CD8-positive, alpha-beta memory T cell (primary cell): Measurements from ENCODE around the gene UCP2. TPM values are rescaled to one million over a fixed set of nuclear protein-coding genes. Genes with fewer than 3 reads are reported as not detected.

Source experiments
- CTCF ChIA-PET: fragments of 350-600 bp; sonication (Branson Sonifier 250); formaldehyde crosslinking; loops from one replicate; lab custom pipeline; 2021; ENCODE audit warnings: antibody characterized with exemption; lab: Charles Lee
- POLR2A ChIA-PET: fragments of 350-600 bp; sonication (Branson Sonifier 250); formaldehyde crosslinking; loops from one replicate; lab custom pipeline; 2021; ENCODE audit warnings: antibody characterized with exemption; lab: Charles Lee
- DNase-seq, 5 donors: peaks; one replicate each; pipeline versions ENCODE4 v3.0.0 to v3.0.0-alpha.2; 2020 to 2022; ENCODE audit warnings: mixed read lengths in 1 of 5
- H3K27ac ChIP-seq: one replicate; pipeline ENCODE4 v1.7.0; 2013; ENCODE audit warnings: low read depth, mild to moderate bottlenecking, low read length, moderate library complexity
- H3K27me3 ChIP-seq: 2 replicates; pipeline ENCODE4 v1.7.0; 2013; ENCODE audit warnings: low read length, mild to moderate bottlenecking; ENCODE audit not compliant: insufficient read depth, poor library complexity, severe bottlenecking
- H3K36me3 ChIP-seq: 2 replicates; pipeline ENCODE4 v1.7.0; 2013; ENCODE audit warnings: mild to moderate bottlenecking, low read length, moderate library complexity; ENCODE audit not compliant: insufficient read depth
- H3K4me1 ChIP-seq: 2 replicates; pipeline ENCODE4 v1.7.0; 2013; ENCODE audit warnings: mild to moderate bottlenecking, low read length, moderate library complexity; ENCODE audit not compliant: insufficient read depth
- H3K4me3 ChIP-seq: 2 replicates; pipeline ENCODE4 v1.7.0; 2013; ENCODE audit warnings: mild to moderate bottlenecking, low read length
- H3K9me3 ChIP-seq: 2 replicates; pipeline ENCODE4 v1.7.0; 2013; ENCODE audit warnings: mild to moderate bottlenecking, low read length
- H3K27ac Mint-ChIP-seq, 8 donors: one replicate each; pipeline ENCODE4 v1.8.0; 2020 to 2021; ENCODE audit warnings: mixed read lengths in 8 of 8, mild to moderate bottlenecking in 6 of 8, inconsistent platforms in 3 of 8, moderate library complexity in 3 of 8
- H3K27me3 Mint-ChIP-seq, 2 donors: one replicate each; pipeline ENCODE4 v1.8.0; 2020 to 2021; ENCODE audit warnings: mixed read lengths in 2 of 2, mild to moderate bottlenecking in 1 of 2, moderate library complexity in 1 of 2
- H3K36me3 Mint-ChIP-seq, 3 donors: one replicate each; pipeline ENCODE4 v1.8.0; 2020 to 2021; ENCODE audit warnings: mixed read lengths in 3 of 3, inconsistent platforms in 1 of 3, mild to moderate bottlenecking in 1 of 3
- H3K4me1 Mint-ChIP-seq, 3 donors: one replicate each; pipeline ENCODE4 v1.8.0; 2020 to 2021; ENCODE audit warnings: mixed read lengths in 3 of 3, inconsistent platforms in 1 of 3, mild to moderate bottlenecking in 1 of 3
- H3K4me3 Mint-ChIP-seq, 7 donors: one replicate each; pipeline ENCODE4 v1.8.0; 2020 to 2021; ENCODE audit warnings: mixed read lengths in 7 of 7, mild to moderate bottlenecking in 6 of 7, moderate library complexity in 4 of 7, inconsistent platforms in 2 of 7
- H3K9me3 Mint-ChIP-seq, 5 donors: one replicate each; pipeline ENCODE4 v1.8.0; 2020 to 2022; ENCODE audit warnings: mixed read lengths in 5 of 5, mild to moderate bottlenecking in 3 of 5, moderate library complexity in 2 of 5, inconsistent platforms in 1 of 5
- polyA plus RNA-seq: library from polyadenylated mRNA; unstranded; fragments of 300-500 nt; fragmentation: Illumina TruSeq; gene quantifications from one replicate; pipeline ENCODE4 v1.2.3, GENCODE V29; 2021
- total RNA-seq, 2 experiments: library from RNA; stranded (reverse); gene quantifications; one replicate each; pipeline ENCODE4 v1.2.3, GENCODE V29; 2021

The UCP2 gene
- total and polyA plus RNA-seq, 3 experiments from 2014 or later, result 279 to 962 (median 295) TPM

DNA sequence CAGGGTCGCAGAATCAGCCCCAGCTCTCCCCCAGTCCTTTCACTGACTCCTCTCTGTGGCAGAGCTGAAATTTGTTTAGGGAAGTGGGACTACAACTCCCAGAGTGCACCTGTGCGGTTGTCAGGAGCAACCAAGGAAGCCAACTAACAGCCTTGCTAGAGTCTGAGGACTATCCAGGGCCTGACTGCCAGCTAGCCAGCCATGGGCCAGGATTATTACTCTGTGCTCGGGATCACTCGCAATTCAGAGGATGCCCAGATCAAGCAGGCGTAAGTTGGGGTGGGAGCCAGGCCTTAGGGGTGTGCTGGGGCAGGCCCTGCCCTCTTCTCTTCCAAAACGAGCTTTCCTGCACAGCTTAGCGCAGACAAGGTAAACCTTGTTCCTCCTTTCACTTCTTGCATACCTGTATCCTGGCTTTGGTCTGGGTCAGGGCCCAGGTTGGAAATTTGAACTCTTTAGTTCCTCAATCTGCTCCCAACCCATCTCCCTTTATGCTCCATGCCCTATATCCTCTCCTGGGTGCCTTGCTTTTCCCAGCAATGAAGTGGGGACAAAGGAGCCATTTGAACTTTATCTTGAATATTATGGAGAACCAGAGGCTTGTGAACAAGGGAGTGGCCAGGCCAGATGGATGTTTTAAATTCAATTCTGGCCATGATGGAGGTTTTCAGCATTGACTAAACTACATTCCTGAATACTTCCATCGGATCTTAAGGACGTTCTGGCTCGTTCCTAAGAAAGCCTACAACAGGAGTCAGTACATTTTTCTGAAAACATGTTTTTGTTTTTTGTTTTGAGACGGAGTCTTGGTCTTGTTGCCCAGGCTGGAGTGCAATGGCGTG, 31.6 kb downstream of the UCP2 start, which contains the start of gene DNAJB13:
DNAJB13 (plus strand) TSS at position 158 of the 842 bp plus-strand sequence; CDS start at position 202, 44 bp downstream.
- H3K27me3 Mint-ChIP-seq, result peaks cover 5 to 7% of the 10 kb centered on the region in 2 donors
- Histone ChIP-seq H3K27me3 (no peaks in the 10 kb centered on the region), H3K4me3 (no peak within 1 kb of the TSS), H3K36me3 (no peaks in the 10 kb centered on the region), H3K9me3 (no peaks in the 10 kb centered on the region), H3K4me1 (no peaks in the 10 kb centered on the region), H3K27ac (no peak within 1 kb of the TSS)
- no peak within 1 kb of the TSS for H3K4me3 Mint-ChIP-seq
- peaks cover 0 to 6% (median 4%) of the 10 kb centered on the region in 3 donors for H3K36me3 Mint-ChIP-seq
- H3K9me3 Mint-ChIP-seq, result no peaks in the 10 kb centered on the region
- ChIA-PET POLR2A (no interaction called here), CTCF (no interaction called here)
- H3K27ac Mint-ChIP-seq, result no peak within 1 kb of the TSS
- H3K4me1 Mint-ChIP-seq, result no peaks in the 10 kb centered on the region
- no peak for DNase-seq

DNA sequence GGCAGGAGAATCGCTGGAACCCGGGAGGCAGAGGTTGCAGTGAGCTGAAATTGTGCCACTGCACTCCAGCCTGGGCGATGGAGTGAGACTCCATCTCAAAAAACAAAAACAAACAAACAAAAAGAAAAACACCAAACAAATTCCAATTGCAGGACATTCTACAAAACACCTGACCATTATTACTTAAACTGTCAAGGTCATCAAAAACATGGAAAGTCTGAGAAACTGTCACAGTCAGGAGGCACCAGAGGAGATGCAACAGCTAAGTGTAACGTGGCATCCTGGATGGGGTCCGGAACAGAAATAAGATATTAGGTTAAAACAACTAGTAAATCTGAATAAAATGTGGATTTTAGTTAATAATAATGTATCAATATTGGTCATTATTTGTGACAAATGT, 32.7 kb downstream of the UCP2 start:
- peaks cover 2 to 5% of the 10 kb centered on the region in 2 donors for H3K27me3 Mint-ChIP-seq
- no peak for DNase-seq
- POLR2A ChIA-PET, result no interaction called here

GRCh38 chr11:73949246-73949645, 33.4 kb downstream of the UCP2 start:
- CTCF ChIA-PET, result no interaction called here
- Mint-ChIP-seq H3K27ac (no peak overlapping the region), H3K4me3 (no peak overlapping the region), H3K36me3 (peaks cover 0 to 4% (median 4%) of the 10 kb centered on the region in 3 donors), H3K9me3 (no peaks in the 10 kb centered on the region), H3K4me1 (no peaks in the 10 kb centered on the region), H3K27me3 (peaks cover 0 to 6% of the 10 kb centered on the region in 2 donors)
- no peak overlapping the region for H3K27ac ChIP-seq
- DNase-seq, result no peak
- H3K4me3 ChIP-seq, result no peak overlapping the region
- H3K36me3 ChIP-seq, result no peaks in the 10 kb centered on the region
- no peaks in the 10 kb centered on the region for H3K9me3 ChIP-seq
- H3K27me3 ChIP-seq, result no peaks in the 10 kb centered on the region
- POLR2A ChIA-PET, result no interaction called here
- H3K4me1 ChIP-seq, result no peaks in the 10 kb centered on the region

More for the DNA sequence above, 32.7 kb downstream of the UCP2 start:
- Mint-ChIP-seq H3K4me1 (no peaks in the 10 kb centered on the region), H3K27ac (no peak overlapping the region), H3K9me3 (no peaks in the 10 kb centered on the region), H3K4me3 (no peak overlapping the region), H3K36me3 (peaks cover 0 to 4% (median 4%) of the 10 kb centered on the region in 3 donors)
- Histone ChIP-seq H3K27me3 (no peaks in the 10 kb centered on the region), H3K9me3 (no peaks in the 10 kb centered on the region), H3K4me1 (no peaks in the 10 kb centered on the region), H3K4me3 (no peak overlapping the region), H3K36me3 (no peaks in the 10 kb centered on the region), H3K27ac (no peak overlapping the region)
- CTCF ChIA-PET, result no interaction called here

- Histone ChIP-seq H3K36me3 (no peaks in the 10 kb centered on the region), H3K4me1 (no peaks in the 10 kb centered on the region), H3K27me3 (no peaks in the 10 kb centered on the region), H3K4me3 (no peak overlapping the region), H3K9me3 (no peaks in the 10 kb centered on the region), H3K27ac (no peak overlapping the region)
- peaks cover 0 to 5% (median 4%) of the 10 kb centered on the region in 3 donors for H3K36me3 Mint-ChIP-seq
- no peak overlapping the region for H3K4me3 Mint-ChIP-seq
- ChIA-PET POLR2A (interaction anchor here (0.7 kb wide), 1 partner anchor 22 kb away, joined by 3 read pairs; no protein-coding TSS in a partner anchor), CTCF (no interaction called here)
- no peak for DNase-seq
- H3K27me3 Mint-ChIP-seq, result peaks cover 0 to 5% of the 10 kb centered on the region in 2 donors
- H3K9me3 Mint-ChIP-seq, result no peaks in the 10 kb centered on the region
- H3K4me1 Mint-ChIP-seq, result no peaks in the 10 kb centered on the region
- H3K27ac Mint-ChIP-seq, result peak overlapping the region in 1 of 8 donors; percentile 1
These were observed 35.7 kb downstream of the UCP2 start for GRCh38 chr11:73946798-73947458.

- peaks cover 2 to 13% (median 8%) of the 10 kb centered on the region in 3 donors for H3K36me3 Mint-ChIP-seq
- no peaks in the 10 kb centered on the region for H3K4me1 ChIP-seq
- peaks cover 0 to 5% of the 10 kb centered on the region in 2 donors for H3K27me3 Mint-ChIP-seq
- no peak overlapping the region for H3K4me3 ChIP-seq
- CTCF ChIA-PET, result no interaction called here
- no peak overlapping the region for H3K4me3 Mint-ChIP-seq
- no peaks in the 10 kb centered on the region for H3K9me3 Mint-ChIP-seq
- H3K27ac Mint-ChIP-seq, result no peak overlapping the region
- no peaks in the 10 kb centered on the region for H3K27me3 ChIP-seq
- no peaks in the 10 kb centered on the region for H3K9me3 ChIP-seq
- H3K4me1 Mint-ChIP-seq, result no peaks in the 10 kb centered on the region
- no peaks in the 10 kb centered on the region for H3K36me3 ChIP-seq
- DNase-seq, result no peak
- POLR2A ChIA-PET, result no interaction called here
- H3K27ac ChIP-seq, result no peak overlapping the region
These were observed 37.2 kb downstream of the UCP2 start for GRCh38 chr11:73945396-73945795.

- CTCF ChIA-PET, result no interaction called here
- H3K4me3 Mint-ChIP-seq, result no peak overlapping the region
These were observed 37.7 kb downstream of the UCP2 start for GRCh38 chr11:73944901-73945300.

GRCh38 chr11:73944085-73944484, 38.6 kb downstream of the UCP2 start:
- Histone ChIP-seq H3K4me3 (no peak overlapping the region), H3K4me1 (no peaks in the 10 kb centered on the region), H3K9me3 (no peaks in the 10 kb centered on the region), H3K27ac (no peak overlapping the region), H3K36me3 (no peaks in the 10 kb centered on the region), H3K27me3 (no peaks in the 10 kb centered on the region)
- CTCF ChIA-PET, result no interaction called here
- peaks cover 2 to 13% (median 8%) of the 10 kb centered on the region in 3 donors for H3K36me3 Mint-ChIP-seq
- H3K4me3 Mint-ChIP-seq, result no peak overlapping the region
- H3K27me3 Mint-ChIP-seq, result peaks cover 0 to 5% of the 10 kb centered on the region in 2 donors
- no peaks in the 10 kb centered on the region for H3K4me1 Mint-ChIP-seq
- peak overlapping the region in 1 of 8 donors; percentile 2 for H3K27ac Mint-ChIP-seq
- DNase-seq, result no peak
- POLR2A ChIA-PET, result no interaction called here
- H3K9me3 Mint-ChIP-seq, result no peaks in the 10 kb centered on the region

More at GRCh38 chr11:73944901-73945300, 37.7 kb downstream of the UCP2 start:
- Histone ChIP-seq H3K36me3 (no peaks in the 10 kb centered on the region), H3K9me3 (no peaks in the 10 kb centered on the region), H3K4me3 (no peak overlapping the region), H3K27me3 (no peaks in the 10 kb centered on the region), H3K27ac (no peak overlapping the region), H3K4me1 (no peaks in the 10 kb centered on the region)
- DNase-seq, result no peak
- POLR2A ChIA-PET, result no interaction called here
- H3K27ac Mint-ChIP-seq, result no peak overlapping the region
- H3K27me3 Mint-ChIP-seq, result peaks cover 0 to 5% of the 10 kb centered on the region in 2 donors
- no peaks in the 10 kb centered on the region for H3K9me3 Mint-ChIP-seq
- H3K36me3 Mint-ChIP-seq, result peaks cover 2 to 13% (median 8%) of the 10 kb centered on the region in 3 donors
- no peaks in the 10 kb centered on the region for H3K4me1 Mint-ChIP-seq

DNA sequence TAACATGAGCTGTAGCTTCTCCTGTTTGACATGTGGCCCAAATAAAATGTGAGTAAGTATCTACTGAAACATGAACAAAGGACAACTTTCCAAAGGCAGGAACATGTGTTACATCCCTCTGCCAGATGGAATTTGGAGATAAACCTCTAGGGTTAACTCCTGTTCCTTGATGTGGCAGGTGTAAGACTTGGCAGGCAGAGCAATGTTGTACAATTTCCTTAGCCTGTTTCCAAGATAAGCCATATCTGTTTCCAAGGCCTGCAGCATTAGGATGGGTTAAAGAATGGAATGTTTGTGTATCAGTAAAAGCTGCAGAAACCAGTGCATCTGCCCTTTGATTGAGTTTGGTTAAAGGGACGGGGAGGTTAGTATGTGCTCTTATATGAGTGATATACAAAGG, 40.6 kb downstream of the UCP2 start:
- peaks cover 2 to 8% (median 8%) of the 10 kb centered on the region in 3 donors for H3K36me3 Mint-ChIP-seq
- H3K9me3 ChIP-seq, result no peaks in the 10 kb centered on the region
- CTCF ChIA-PET, result no interaction called here

More for the DNA sequence above, 40.6 kb downstream of the UCP2 start:
- Mint-ChIP-seq H3K4me1 (no peaks in the 10 kb centered on the region), H3K27ac (no peak overlapping the region), H3K4me3 (no peak overlapping the region), H3K27me3 (peaks cover 0 to 1% of the 10 kb centered on the region in 2 donors), H3K9me3 (no peaks in the 10 kb centered on the region)
- Histone ChIP-seq H3K36me3 (no peaks in the 10 kb centered on the region), H3K27me3 (no peaks in the 10 kb centered on the region), H3K4me3 (no peak overlapping the region), H3K27ac (no peak overlapping the region), H3K4me1 (no peaks in the 10 kb centered on the region)
- POLR2A ChIA-PET, result no interaction called here
- DNase-seq, result no peak
